Measurements from ENCODE around the gene TTC24. TPM values are rescaled to one million over a fixed set of nuclear protein-coding genes. Genes with fewer than 3 reads are reported as not detected.

Gene TTC24
- total and polyA plus RNA-seq, 4 donors = 0.12 to 0.31 (median 0.23) TPM; not detected in 1

- peak within 1 kb of the TSS; percentile 34 to 60 for H3K9ac ChIP-seq (ENCODE audit: insufficient read depth in 1 of 2, low read length in 2 of 2)
- no peak for TF ChIP-seq CTCF (IDR thresholded peaks at IDR 0.05; ENCODE audit: control extremely low read depth, extremely low read depth)
- H3K36me3 ChIP-seq (ENCODE audit: control insufficient read depth in 4 of 4, insufficient read depth in 4 of 4, low read length in 4 of 4) = no peaks in the 10 kb centered on the region
- no peaks in the 10 kb centered on the region for H3K9me3 ChIP-seq (ENCODE audit: control insufficient read depth in 4 of 4, insufficient read depth in 3 of 4, low read length in 3 of 4)
- no peak within 1 kb of the TSS for H3K27ac ChIP-seq (ENCODE audit: low read depth in 1 of 2, low read length in 1 of 2)
- peak within 1 kb of the TSS; percentile 4 for H3K4me3 ChIP-seq
- 1 to 2% methylated on average over 38 of the region's 38 CpGs for WGBS, 2 donors
- DNase-seq (peak; percentile 86 to 87 (median 87)), ATAC-seq (ENCODE audit: insufficient read depth, low FRiP score) (peak; percentile 95)
- H3K27me3 ChIP-seq (ENCODE audit: control insufficient read depth in 3 of 3, insufficient read depth in 3 of 3, low read length in 2 of 3) = no peaks in the 10 kb centered on the region
- peaks cover 0 to 18% (median 6%) of the 10 kb centered on the region in 5 donors for H3K4me1 ChIP-seq (ENCODE audit: control insufficient read depth in 5 of 5, insufficient read depth in 5 of 5, low read length in 5 of 5)
Observed at GRCh38 chr1:156571919-156572662, 7.4 kb upstream of the TTC24 start, which contains the start of gene IQGAP3. TSS of gene IQGAP3 (minus strand) at chr1:156572565. CDS start at chr1:156572529, 36 bp downstream.

- Histone ChIP-seq H3K9ac (ENCODE audit: insufficient read depth in 1 of 2, low read length in 2 of 2) (no peak overlapping the region), H3K36me3 (ENCODE audit: control insufficient read depth in 4 of 4, insufficient read depth in 4 of 4, low read length in 4 of 4) (no peaks in the 10 kb centered on the region), H3K4me1 (ENCODE audit: control insufficient read depth in 5 of 5, insufficient read depth in 5 of 5, low read length in 5 of 5) (peaks cover 0 to 18% (median 6%) of the 10 kb centered on the region in 5 donors), H3K9me3 (ENCODE audit: control insufficient read depth in 4 of 4, insufficient read depth in 3 of 4, low read length in 3 of 4) (no peaks in the 10 kb centered on the region), H3K4me3 (no peak overlapping the region), H3K27me3 (ENCODE audit: control insufficient read depth in 3 of 3, insufficient read depth in 3 of 3, low read length in 2 of 3) (no peaks in the 10 kb centered on the region), H3K27ac (ENCODE audit: low read depth in 1 of 2, low read length in 1 of 2) (no peak overlapping the region)
- ATAC-seq (ENCODE audit: insufficient read depth, low FRiP score) = no peak
- 38 to 41% methylated on average over 10 of the region's 10 CpGs for WGBS, 2 donors
- no peak for TF ChIP-seq CTCF (IDR thresholded peaks at IDR 0.05; ENCODE audit: control extremely low read depth, extremely low read depth)
- no peak for DNase-seq
Observed at GRCh38 chr1:156572663-156573018, 6.9 kb upstream of the TTC24 start.

- no peaks in the 10 kb centered on the region for H3K27me3 ChIP-seq (ENCODE audit: control insufficient read depth in 3 of 3, insufficient read depth in 3 of 3, low read length in 2 of 3)
- peaks cover 0 to 18% (median 6%) of the 10 kb centered on the region in 5 donors for H3K4me1 ChIP-seq (ENCODE audit: control insufficient read depth in 5 of 5, insufficient read depth in 5 of 5, low read length in 5 of 5)
- H3K4me3 ChIP-seq = no peak overlapping the region
- no peaks in the 10 kb centered on the region for H3K36me3 ChIP-seq (ENCODE audit: control insufficient read depth in 4 of 4, insufficient read depth in 4 of 4, low read length in 4 of 4)
- no peak overlapping the region for H3K27ac ChIP-seq (ENCODE audit: low read depth in 1 of 2, low read length in 1 of 2)
- H3K9ac ChIP-seq (ENCODE audit: insufficient read depth in 1 of 2, low read length in 2 of 2) = no peak overlapping the region
- ATAC-seq (ENCODE audit: insufficient read depth, low FRiP score) = no peak
- TF ChIP-seq CTCF (IDR thresholded peaks at IDR 0.05; ENCODE audit: control extremely low read depth, extremely low read depth) = no peak
- 60 to 71% methylated on average over 2 of the region's 2 CpGs for WGBS, 2 donors
- no peak for DNase-seq
- H3K9me3 ChIP-seq (ENCODE audit: control insufficient read depth in 4 of 4, insufficient read depth in 3 of 4, low read length in 3 of 4) = no peaks in the 10 kb centered on the region
Observed at GRCh38 chr1:156574039-156574633, 5.4 kb upstream of the TTC24 start.
